ENCODE data around the gene THOC6. TPM values are rescaled to one million over a fixed set of nuclear protein-coding genes. Genes with fewer than 3 reads are reported as not detected.

The THOC6 gene
- total RNA-seq, 1 experiment from 2014 or later, result 56.7 TPM

GRCh38 chr16:3008690-3009037 lies 15.2 kb upstream of the THOC6 start:
- intact Hi-C loops (cut with micrococcal nuclease; ENCODE audit: unreplicated experiment), result no loop called here
- in situ Hi-C loops (cut with HindIII; ENCODE audit: low pct_unique_long_range_greater_than_20kb, low sequenced_read_pairs), result no loop called here
- DNase-seq (ENCODE audit: low read depth, low spot score) (no peak), ATAC-seq (no peak)
- ChIA-PET POLR2A (no interaction called here), CTCF (interaction anchor here (0.8 kb wide), 1 partner anchor 20 kb away, joined by 3 read pairs; no protein-coding TSS in a partner anchor)
- H3K27ac ChIP-seq (ENCODE audit: low read length), result no peak overlapping the region
- no peak overlapping the region for H3K4me3 ChIP-seq (ENCODE audit: low read depth in 2 of 2, low read length in 2 of 2)
- H3K9me3 ChIP-seq (ENCODE audit: control insufficient read depth, insufficient read depth, low read depth, low read length), result no peaks in the 10 kb centered on the region
- no peaks in the 10 kb centered on the region for H3K36me3 ChIP-seq (ENCODE audit: control insufficient read depth, insufficient read depth, low read length)
- no peak for TF ChIP-seq POLR2AphosphoS5 (IDR thresholded peaks at IDR 0.05; ENCODE audit: low read depth, low read length)
- no peak for TF ChIP-seq CTCF (IDR thresholded peaks at IDR 0.05)
- TF ChIP-seq, protein P1, sequence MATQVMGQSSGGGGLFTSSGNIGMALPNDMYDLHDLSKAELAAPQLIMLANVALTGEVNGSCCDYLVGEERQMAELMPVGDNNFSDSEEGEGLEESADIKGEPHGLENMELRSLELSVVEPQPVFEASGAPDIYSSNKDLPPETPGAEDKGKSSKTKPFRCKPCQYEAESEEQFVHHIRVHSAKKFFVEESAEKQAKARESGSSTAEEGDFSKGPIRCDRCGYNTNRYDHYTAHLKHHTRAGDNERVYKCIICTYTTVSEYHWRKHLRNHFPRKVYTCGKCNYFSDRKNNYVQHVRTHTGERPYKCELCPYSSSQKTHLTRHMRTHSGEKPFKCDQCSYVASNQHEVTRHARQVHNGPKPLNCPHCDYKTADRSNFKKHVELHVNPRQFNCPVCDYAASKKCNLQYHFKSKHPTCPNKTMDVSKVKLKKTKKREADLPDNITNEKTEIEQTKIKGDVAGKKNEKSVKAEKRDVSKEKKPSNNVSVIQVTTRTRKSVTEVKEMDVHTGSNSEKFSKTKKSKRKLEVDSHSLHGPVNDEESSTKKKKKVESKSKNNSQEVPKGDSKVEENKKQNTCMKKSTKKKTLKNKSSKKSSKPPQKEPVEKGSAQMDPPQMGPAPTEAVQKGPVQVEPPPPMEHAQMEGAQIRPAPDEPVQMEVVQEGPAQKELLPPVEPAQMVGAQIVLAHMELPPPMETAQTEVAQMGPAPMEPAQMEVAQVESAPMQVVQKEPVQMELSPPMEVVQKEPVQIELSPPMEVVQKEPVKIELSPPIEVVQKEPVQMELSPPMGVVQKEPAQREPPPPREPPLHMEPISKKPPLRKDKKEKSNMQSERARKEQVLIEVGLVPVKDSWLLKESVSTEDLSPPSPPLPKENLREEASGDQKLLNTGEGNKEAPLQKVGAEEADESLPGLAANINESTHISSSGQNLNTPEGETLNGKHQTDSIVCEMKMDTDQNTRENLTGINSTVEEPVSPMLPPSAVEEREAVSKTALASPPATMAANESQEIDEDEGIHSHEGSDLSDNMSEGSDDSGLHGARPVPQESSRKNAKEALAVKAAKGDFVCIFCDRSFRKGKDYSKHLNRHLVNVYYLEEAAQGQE (IDR thresholded peaks at IDR 0.05; ENCODE audit: insufficient read depth in 1 of 2, low read depth in 2 of 2, low read length in 1 of 2), result no peak
- no TSS peak for BruUV-seq (replicated peaks)
- H3K27me3 ChIP-seq (ENCODE audit: control insufficient read depth, insufficient read depth, low read length), result no peaks in the 10 kb centered on the region
- H3K4me1 ChIP-seq (ENCODE audit: control insufficient read depth, insufficient read depth, low read length), result peaks cover 36% of the 10 kb centered on the region

- ChIA-PET CTCF (no interaction called here), POLR2A (interaction anchor here (0.6 to 0.7 kb wide), 2 partner anchors 39 to 47 kb away, joined by 4 to 5 read pairs; no protein-coding TSS in a partner anchor)
- ATAC-seq, result no peak
- DNase-seq (ENCODE audit: low read depth, low spot score), result no peak
- no peak overlapping the region for H3K4me3 ChIP-seq (ENCODE audit: low read depth in 2 of 2, low read length in 2 of 2)
- peaks cover 36% of the 10 kb centered on the region for H3K4me1 ChIP-seq (ENCODE audit: control insufficient read depth, insufficient read depth, low read length)
- BruUV-seq (replicated peaks), result no TSS peak
- no peaks in the 10 kb centered on the region for H3K27me3 ChIP-seq (ENCODE audit: control insufficient read depth, insufficient read depth, low read length)
- peak overlapping the region; percentile 51; the same call in 1 of the 2 replicates for H3K27ac ChIP-seq (ENCODE audit: low read length)
- in situ Hi-C loops (cut with HindIII; ENCODE audit: low pct_unique_long_range_greater_than_20kb, low sequenced_read_pairs), result no loop called here
- intact Hi-C loops (cut with micrococcal nuclease; ENCODE audit: unreplicated experiment), result no loop called here
- H3K36me3 ChIP-seq (ENCODE audit: control insufficient read depth, insufficient read depth, low read length), result no peaks in the 10 kb centered on the region
- TF ChIP-seq, protein P1 (IDR thresholded peaks at IDR 0.05; ENCODE audit: insufficient read depth in 1 of 2, low read depth in 2 of 2, low read length in 1 of 2), result no peak
- peak; percentile 46 for TF ChIP-seq POLR2AphosphoS5 (IDR thresholded peaks at IDR 0.05; ENCODE audit: low read depth, low read length)
- no peaks in the 10 kb centered on the region for H3K9me3 ChIP-seq (ENCODE audit: control insufficient read depth, insufficient read depth, low read depth, low read length)
Observed at GRCh38 chr16:3009568-3010390, 14.1 kb upstream of the THOC6 start.
